H1 (cell line): ENCODE results near the gene TNFRSF18. TPM values are rescaled to one million over a fixed set of nuclear protein-coding genes. Genes with fewer than 3 reads are reported as not detected.
"Not testable (repeated sequence)": the region's sequence is repeated elsewhere in the genome, so short reads cannot be mapped to it uniquely, and the experiment has no call there.

Experiments used
- CTCF ChIA-PET: fragments of 300-600 bp; sonication (Branson Sonifier 250); formaldehyde crosslinking; loops from one replicate; lab custom pipeline; 2021; ENCODE audit not compliant: partially characterized antibody; lab: Charles Lee
- POLR2A ChIA-PET: fragments of 300-600 bp; sonication (Branson Sonifier 250); formaldehyde crosslinking; loops from one replicate; lab custom pipeline; 2021; ENCODE audit warnings: inconsistent platforms; ENCODE audit not compliant: partially characterized antibody; lab: Charles Lee
- DNase-seq, 2 experiments: peaks; one replicate each; pipeline versions ENCODE4 v3.0.0 to v3.0.0-alpha.2; 2010 to 2022; ENCODE audit warnings: low spot score in 2 of 2, low read depth in 1 of 2, mixed read lengths in 1 of 2
- FAIRE-seq: peaks from 2 replicates; lab custom pipeline; 2011; peaks lifted over from hg19 to GRCh38; lab: Jason Lieb, UNC
- H2AFZ ChIP-seq: 2 replicates; pipeline ENCODE4 v1.8.1; 2012; ENCODE audit warnings: low read length, inconsistent platforms
- H2AK5ac ChIP-seq: 2 replicates; pipeline ENCODE4 v1.6.1; 2013; ENCODE audit warnings: low read depth, low read length
- H2BK120ac ChIP-seq: replicated peaks from 2 replicates; pipeline ENCODE3; 2013; ENCODE audit warnings: low read depth, low read length, inconsistent platforms
- H2BK12ac ChIP-seq: 2 replicates; pipeline ENCODE4 v1.6.1; 2013; ENCODE audit warnings: low read depth, low read length
- H2BK15ac ChIP-seq: 2 replicates; pipeline ENCODE4 v1.6.1; 2013; ENCODE audit warnings: low read length
- H2BK20ac ChIP-seq: 2 replicates; pipeline ENCODE4 v1.6.1; 2013; ENCODE audit warnings: low read length
- H2BK5ac ChIP-seq: 2 replicates; pipeline ENCODE4 v1.6.1; 2013; ENCODE audit warnings: low read depth, low read length
- H3K14ac ChIP-seq: 2 replicates; pipeline ENCODE4 v1.6.1; 2013; ENCODE audit warnings: inconsistent platforms; ENCODE audit not compliant: insufficient read length
- H3K18ac ChIP-seq: 2 replicates; pipeline ENCODE4 v1.6.1; 2013; ENCODE audit warnings: low read length; ENCODE audit errors: extremely low read depth
- H3K23ac ChIP-seq: 2 replicates; pipeline ENCODE4 v1.6.1; 2013; ENCODE audit warnings: inconsistent platforms; ENCODE audit not compliant: insufficient read length
- H3K23me2 ChIP-seq: 2 replicates; pipeline ENCODE4 v1.6.1; 2013; ENCODE audit warnings: low read depth, low read length
- H3K27ac ChIP-seq: 2 replicates; pipeline ENCODE4 v1.6.1; 2011; ENCODE audit warnings: low read depth, low read length, inconsistent platforms
- H3K27me3 ChIP-seq, 4 experiments: replicated peaks in 1 of 4; 1 replicate in 1 of 4; 2 replicates in 3 of 4; pipeline versions ENCODE4 v1.6.1 to v1.8.1; 2011 to 2013; ENCODE audit warnings: low read length in 3 of 4, mild to moderate bottlenecking in 3 of 4, inconsistent platforms in 2 of 4, mixed read lengths in 2 of 4, moderate library complexity in 1 of 4; ENCODE audit not compliant: control insufficient read depth in 3 of 4, insufficient read depth in 3 of 4; ENCODE audit errors: extremely low read depth in 1 of 4
- H3K36me3 ChIP-seq, 4 experiments: 2 replicates each; pipeline versions ENCODE4 v1.6.1 to v1.8.1; 2011 to 2013; ENCODE audit warnings: mild to moderate bottlenecking in 4 of 4, low read length in 3 of 4, moderate library complexity in 2 of 4, control low read depth in 1 of 4, inconsistent platforms in 1 of 4; ENCODE audit not compliant: insufficient read depth in 4 of 4, control insufficient read depth in 2 of 4
- H3K4ac ChIP-seq: replicated peaks from 2 replicates; pipeline ENCODE3; 2013; ENCODE audit warnings: low read length, low read depth, mixed read lengths, inconsistent platforms; ENCODE audit not compliant: insufficient read length
- H3K4me1 ChIP-seq, 4 experiments: replicated peaks in 1 of 4; 1 replicate in 1 of 4; 2 replicates in 3 of 4; pipeline versions ENCODE4 v1.6.1 to v1.8.1; 2011 to 2013; ENCODE audit warnings: low read length in 3 of 4, inconsistent platforms in 2 of 4, mixed read lengths in 1 of 4; ENCODE audit not compliant: insufficient read depth in 4 of 4, control insufficient read depth in 3 of 4
- H3K4me2 ChIP-seq, 2 experiments: 2 replicates each; pipeline versions ENCODE4 v1.6.1 to v1.8.1; 2011 to 2013; ENCODE audit warnings: low read depth in 2 of 2, low read length in 2 of 2, control low read depth in 1 of 2, inconsistent platforms in 1 of 2, mild to moderate bottlenecking in 1 of 2; ENCODE audit not compliant: insufficient read depth in 1 of 2
- H3K4me3 ChIP-seq, 4 experiments: fragments of 200-600, 300-600 bp in 1 of 4; sonication (generic), shearing (Covaris generic), sonication (Bioruptor Twin) in 1 of 4; 2 replicates each; pipeline versions ENCODE4 v1.5.1 to v1.8.1; 2011 to 2016; ENCODE audit warnings: low read length in 4 of 4, low read depth in 3 of 4, control low read depth in 2 of 4, inconsistent platforms in 2 of 4, mild to moderate bottlenecking in 2 of 4, mixed read lengths in 1 of 4, moderate library complexity in 1 of 4; ENCODE audit not compliant: insufficient read depth in 2 of 4; ENCODE audit errors: extremely low read depth in 1 of 4
- H3K56ac ChIP-seq: replicated peaks from 2 replicates; pipeline ENCODE3; 2013; ENCODE audit warnings: low read depth, mild to moderate bottlenecking, mixed read lengths, low read length, inconsistent platforms; ENCODE audit not compliant: insufficient read length
- H3K79me1 ChIP-seq: 2 replicates; pipeline ENCODE4 v1.6.1; 2013; ENCODE audit warnings: low read depth, low read length, control low read depth
- H3K79me2 ChIP-seq, 2 experiments: 2 replicates each; pipeline versions ENCODE4 v1.6.1 to v1.8.1; 2012 to 2013; ENCODE audit warnings: low read length in 2 of 2, mild to moderate bottlenecking in 2 of 2, inconsistent platforms in 1 of 2; ENCODE audit not compliant: insufficient read depth in 2 of 2, control insufficient read depth in 1 of 2
- H3K9ac ChIP-seq, 4 experiments: replicated peaks in 1 of 4; 1 replicate in 1 of 4; 2 replicates in 3 of 4; pipeline versions ENCODE4 v1.6.1 to v1.8.1; 2011 to 2013; ENCODE audit warnings: low read depth in 3 of 4, low read length in 3 of 4, control low read depth in 2 of 4, mild to moderate bottlenecking in 2 of 4, moderate library complexity in 2 of 4, inconsistent platforms in 1 of 4; ENCODE audit errors: extremely low read depth in 1 of 4
- H3K9me3 ChIP-seq, 2 experiments: 2 replicates each; pipeline versions ENCODE4 v1.6.1 to v1.8.1; 2012 to 2013; ENCODE audit warnings: mild to moderate bottlenecking in 2 of 2, moderate library complexity in 2 of 2, control low read depth in 1 of 2, inconsistent platforms in 1 of 2, low read depth in 1 of 2, low read length in 1 of 2, mixed read lengths in 1 of 2; ENCODE audit not compliant: insufficient read depth in 2 of 2
- H4K20me1 ChIP-seq, 2 experiments: replicated peaks in 1 of 2; 2 replicates each; pipeline versions ENCODE3 to v1.8.1; 2011 to 2013; ENCODE audit warnings: inconsistent platforms in 2 of 2, low read length in 2 of 2, mild to moderate bottlenecking in 1 of 2; ENCODE audit not compliant: insufficient read depth in 2 of 2, control insufficient read depth in 1 of 2
- H4K5ac ChIP-seq: 2 replicates; pipeline ENCODE4 v1.6.1; 2013; ENCODE audit warnings: low read length, low read depth, mixed read lengths, inconsistent platforms; ENCODE audit not compliant: insufficient read length
- H4K8ac ChIP-seq: 2 replicates; pipeline ENCODE4 v1.8.0; 2013; ENCODE audit warnings: mild to moderate bottlenecking, moderate library complexity, low read length, inconsistent platforms; ENCODE audit not compliant: insufficient read depth; ENCODE audit errors: extremely low read depth
- H4K91ac ChIP-seq: replicated peaks from 2 replicates; pipeline ENCODE3; 2013; ENCODE audit warnings: low read length, mixed read lengths, inconsistent platforms; ENCODE audit not compliant: insufficient read length
- WGBS, 2 experiments: shearing (Covaris generic) in 1 of 2; methylation state at CpG; one replicate each; pipeline versions ENCODE4 v1.1.6 to v1.1.7; 2013 to 2015; ENCODE audit warnings: low lambda C conversion rate in 2 of 2, mixed read lengths in 2 of 2, inconsistent platforms in 1 of 2, low coverage in 1 of 2, missing lambda C conversion rate in 1 of 2; ENCODE audit not compliant: insufficient replicate concordance in 2 of 2, insufficient coverage in 1 of 2, insufficient read length in 1 of 2; ENCODE audit errors: extremely low coverage in 1 of 2, missing lambda C conversion rate in 1 of 2; 5-methylcytosine and 5-hydroxymethylcytosine counted together
- polyA plus RNA-seq, 7 experiments: library from polyadenylated mRNA; depleted of rRNA in 3 of 7; stranded (reverse) in 5 of 7; unstranded in 2 of 7; fragments of >200 nt in 5 of 7; fragments of 200-250 nt in 2 of 7; gene quantifications; 1 replicate in 5 of 7; 2 replicates in 1 of 7; 4 replicates in 1 of 7; pipeline versions ENCODE4 v1.2.1 to v1.2.3, GENCODE V29; 2011 to 2013; ENCODE audit warnings: missing spikeins in 2 of 7, mixed read lengths in 2 of 7
- total RNA-seq: library from RNA; stranded (reverse); fragmentation: NEBNext Ultra II Directional; extraction: Animal tissue kit (Norgen Biotek cat#: 25700); gene quantifications from 2 replicates; pipeline ENCODE4 v1.2.1, GENCODE V29; 2021

Gene TNFRSF18
- total and polyA plus RNA-seq, 2 of the 8 experiments (the other 6 are each of a cell fraction or from before 2014, with no cell fraction given): 1.5 to 2.5 TPM

GRCh38 chr1:1195726-1196125, 10.7 kb downstream of the TNFRSF18 start:
- DNase-seq, H3K4me3 ChIP-seq, H2BK15ac ChIP-seq, H2BK20ac ChIP-seq, H3K4ac ChIP-seq, H3K9ac ChIP-seq, H4K91ac ChIP-seq, H3K79me2 ChIP-seq, H3K14ac ChIP-seq, H3K4me2 ChIP-seq, H3K23ac ChIP-seq, H4K20me1 ChIP-seq, H2AFZ ChIP-seq, H4K8ac ChIP-seq, H3K23me2 ChIP-seq, FAIRE-seq, H3K18ac ChIP-seq, H2AK5ac ChIP-seq, H3K4me1 ChIP-seq, H3K27me3 ChIP-seq, H2BK5ac ChIP-seq, H2BK120ac ChIP-seq, H3K36me3 ChIP-seq, H3K79me1 ChIP-seq, POLR2A ChIA-PET, H3K27ac ChIP-seq, H3K56ac ChIP-seq, H2BK12ac ChIP-seq, H4K5ac ChIP-seq: not testable (repeated sequence)
- CTCF ChIA-PET: interaction anchor here (1.2 to 3.5 kb wide), 3 partner anchors 73 to 212 kb away, joined by 3 to 14 read pairs (median 3); no protein-coding TSS in a partner anchor
- WGBS, 2 experiments: 88% methylated on average over 6 of the region's 6 CpGs; no CpG with 5 or more reads in 1 of the 2 experiments
- peaks cover 5 to 14% of the 10 kb centered on the region in 2 experiments; a peak in 3 of 4 replicates for H3K9me3 ChIP-seq
